SK-N-SH treated with all-trans-retinoic acid at 6 μM for 48 hours (cell line): ENCODE results near the gene TRABD.

ENCODE experiments used
- ATAC-seq: fragments of 200-7000 bp; cut with Tn5 transposase; 3 replicates; pipeline ENCODE4 v1.9.1; 2020; ENCODE audit warnings: mild to moderate bottlenecking, moderate library complexity
- ARNTL ChIP-seq: fragments of 450-650 bp; formaldehyde crosslinking; IDR thresholded peaks from 2 replicates; pipeline ENCODE4 v1.5.0; 2020; ENCODE audit warnings: low read depth, mild to moderate bottlenecking, moderate library complexity, borderline replicate concordance
- BACH2 ChIP-seq: fragments of 250-450 bp; sonication (Bioruptor Pico); IDR thresholded peaks from 2 replicates; pipeline ENCODE4 v1.9.0; 2021; ENCODE audit warnings: mild to moderate bottlenecking, borderline replicate concordance
- CREB5 ChIP-seq: fragments of 250-450 bp; sonication (Bioruptor Pico); IDR thresholded peaks from 2 replicates; pipeline ENCODE4 v1.5.1; 2020; ENCODE audit warnings: low read depth, mild to moderate bottlenecking, moderate library complexity
- CSDC2 ChIP-seq: fragments of 250-450 bp; sonication (Bioruptor Pico); IDR thresholded peaks from 2 replicates; pipeline ENCODE4 v1.5.0; 2020; ENCODE audit warnings: mild to moderate bottlenecking, moderate library complexity
- CSRNP3 ChIP-seq: fragments of 250-450 bp; sonication (Bioruptor Pico); IDR thresholded peaks from 2 replicates; pipeline ENCODE4 v1.5.1; 2021; ENCODE audit warnings: mild to moderate bottlenecking, moderate library complexity
- ESRRG ChIP-seq: fragments of 250-450 bp; sonication (Bioruptor Pico); IDR thresholded peaks from 2 replicates; pipeline ENCODE4 v1.6.1; 2021; ENCODE audit warnings: mild to moderate bottlenecking
- GLIS3 ChIP-seq: fragments of 250-450 bp; sonication (Bioruptor Pico); IDR thresholded peaks from 2 replicates; pipeline ENCODE4 v1.5.0; 2020; ENCODE audit warnings: mild to moderate bottlenecking, moderate library complexity
- ISL1 ChIP-seq: fragments of 250-450 bp; sonication (Bioruptor Pico); IDR thresholded peaks from 2 replicates; pipeline ENCODE4 v2.1.2; 2022; ENCODE audit warnings: mild to moderate bottlenecking, moderate library complexity
- PATZ1 ChIP-seq: fragments of 250-450 bp; sonication (Bioruptor Pico); IDR thresholded peaks from 2 replicates; pipeline ENCODE4 v1.8.0; 2020; ENCODE audit warnings: mild to moderate bottlenecking, moderate library complexity, borderline replicate concordance
- POU6F1 ChIP-seq: fragments of 250-450 bp; sonication (Bioruptor Pico); IDR thresholded peaks from 2 replicates; pipeline ENCODE4 v1.8.0; 2021; ENCODE audit warnings: low read depth, mild to moderate bottlenecking, moderate library complexity, borderline replicate concordance
- PPARA ChIP-seq: fragments of 250-450 bp; sonication (Bioruptor Pico); IDR thresholded peaks from 2 replicates; pipeline ENCODE4 v1.5.0; 2020; ENCODE audit warnings: mild to moderate bottlenecking, borderline replicate concordance
- SNAI2 ChIP-seq: fragments of 250-450 bp; sonication (Bioruptor Pico); IDR thresholded peaks from 2 replicates; pipeline ENCODE4 v1.5.0; 2020; ENCODE audit warnings: mild to moderate bottlenecking, moderate library complexity
- TSHZ2 ChIP-seq: fragments of 250-450 bp; sonication (Bioruptor Pico); IDR thresholded peaks from 2 replicates; pipeline ENCODE4 v1.5.0; 2020; ENCODE audit warnings: mild to moderate bottlenecking, moderate library complexity
- ZC3H10 ChIP-seq: fragments of 250-450 bp; sonication (Bioruptor Pico); IDR thresholded peaks from 2 replicates; pipeline ENCODE4 v1.5.1; 2021; ENCODE audit warnings: mild to moderate bottlenecking, moderate library complexity
- ZFP3 ChIP-seq: fragments of 250-450 bp; sonication (Bioruptor Pico); IDR thresholded peaks from 2 replicates; pipeline ENCODE4 v1.5.0; 2020; ENCODE audit warnings: mild to moderate bottlenecking, moderate library complexity
- ZFP30 ChIP-seq: fragments of 450-650 bp; formaldehyde crosslinking; IDR thresholded peaks from 2 replicates; pipeline ENCODE4 v1.5.0; 2022; ENCODE audit warnings: mild to moderate bottlenecking, moderate library complexity
- ZNF8 ChIP-seq: fragments of 450-650 bp; formaldehyde crosslinking; IDR thresholded peaks from 2 replicates; pipeline ENCODE4 v1.5.0; 2020; ENCODE audit warnings: mild to moderate bottlenecking, moderate library complexity

Gene TRABD

GRCh38 chr22:50188356-50188755 is 2.6 kb downstream of the TRABD start:
- ATAC-seq: no peak
- TF ChIP-seq CSDC2 (CRISPR knock-in tag): no peak
- TF ChIP-seq SNAI2 (CRISPR knock-in tag): no peak
- no peak for TF ChIP-seq PATZ1 (CRISPR knock-in tag)
- no peak for TF ChIP-seq TSHZ2
- no peak for TF ChIP-seq ZFP3 (CRISPR knock-in tag)
- TF ChIP-seq CREB5 (CRISPR knock-in tag): no peak
- no peak for TF ChIP-seq POU6F1
- no peak for TF ChIP-seq ZC3H10 (CRISPR knock-in tag)
- TF ChIP-seq ZFP30 (CRISPR knock-in tag): no peak
- no peak for TF ChIP-seq PPARA (CRISPR knock-in tag)
- TF ChIP-seq CSRNP3 (CRISPR knock-in tag): no peak
- TF ChIP-seq ARNTL (CRISPR knock-in tag): no peak

- TF ChIP-seq ISL1 (no peak), BACH2 (CRISPR knock-in tag) (no peak), CSDC2 (CRISPR knock-in tag) (no peak), ESRRG (no peak), TSHZ2 (no peak), ZNF8 (CRISPR knock-in tag) (no peak), GLIS3 (no peak)
Observed at GRCh38 chr22:50189184-50189848, 3.6 kb downstream of the TRABD start.

GRCh38 chr22:50189849-50190181 is 4.1 kb downstream of the TRABD start:
- ATAC-seq: peak; percentile 5; the same call in 2 of the 3 replicates
- TF ChIP-seq CSRNP3 (CRISPR knock-in tag): no peak
- TF ChIP-seq ZC3H10 (CRISPR knock-in tag): no peak
- no peak for TF ChIP-seq PATZ1 (CRISPR knock-in tag)
- TF ChIP-seq TSHZ2: no peak

More at GRCh38 chr22:50189184-50189848, 3.6 kb downstream of the TRABD start:
- ATAC-seq: no peak
